ELF-1 (cell line): ENCODE data around the gene RALGPS1.

ENCODE experiments used
- DNase-seq: peaks from one replicate; pipeline ENCODE4 v3.0.0-alpha.2; 2016; ENCODE audit warnings: low read depth, low spot score

RALGPS1 gene

GRCh38 chr9:127118597-127119319, 204.2 kb downstream of the RALGPS1 start:
- DNase-seq = no peak

GRCh38 chr9:127119320-127119709, 204.7 kb downstream of the RALGPS1 start:
- DNase-seq = no peak

DNA sequence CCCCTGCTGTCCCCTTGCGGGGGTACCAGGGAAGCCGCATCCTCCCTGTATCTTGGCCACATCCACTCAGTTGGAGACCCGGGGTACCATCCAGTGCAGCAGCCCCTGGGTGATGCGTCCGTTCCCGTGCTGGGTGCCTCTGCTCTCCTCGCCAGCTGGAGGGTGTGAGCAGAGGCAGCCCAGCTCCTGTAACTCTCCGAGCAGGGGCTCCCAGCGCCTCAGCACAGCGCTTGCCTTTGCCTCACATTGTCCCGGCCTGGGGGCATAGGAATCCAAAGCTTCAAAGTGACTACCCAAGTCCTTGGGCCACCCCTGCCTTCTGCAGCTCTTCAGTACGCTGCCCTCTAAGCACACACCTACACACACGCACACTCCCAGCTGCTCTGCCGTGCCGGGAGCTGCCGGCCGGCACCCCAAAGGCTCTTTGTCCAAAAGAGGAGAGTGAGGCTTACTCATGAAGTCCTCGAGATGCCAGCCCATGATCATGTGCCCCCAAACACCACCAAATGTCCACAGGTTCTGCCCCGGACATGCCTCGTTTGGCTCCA, 207.1 kb downstream of the RALGPS1 start:
- peak; percentile 57 for DNase-seq

DNA sequence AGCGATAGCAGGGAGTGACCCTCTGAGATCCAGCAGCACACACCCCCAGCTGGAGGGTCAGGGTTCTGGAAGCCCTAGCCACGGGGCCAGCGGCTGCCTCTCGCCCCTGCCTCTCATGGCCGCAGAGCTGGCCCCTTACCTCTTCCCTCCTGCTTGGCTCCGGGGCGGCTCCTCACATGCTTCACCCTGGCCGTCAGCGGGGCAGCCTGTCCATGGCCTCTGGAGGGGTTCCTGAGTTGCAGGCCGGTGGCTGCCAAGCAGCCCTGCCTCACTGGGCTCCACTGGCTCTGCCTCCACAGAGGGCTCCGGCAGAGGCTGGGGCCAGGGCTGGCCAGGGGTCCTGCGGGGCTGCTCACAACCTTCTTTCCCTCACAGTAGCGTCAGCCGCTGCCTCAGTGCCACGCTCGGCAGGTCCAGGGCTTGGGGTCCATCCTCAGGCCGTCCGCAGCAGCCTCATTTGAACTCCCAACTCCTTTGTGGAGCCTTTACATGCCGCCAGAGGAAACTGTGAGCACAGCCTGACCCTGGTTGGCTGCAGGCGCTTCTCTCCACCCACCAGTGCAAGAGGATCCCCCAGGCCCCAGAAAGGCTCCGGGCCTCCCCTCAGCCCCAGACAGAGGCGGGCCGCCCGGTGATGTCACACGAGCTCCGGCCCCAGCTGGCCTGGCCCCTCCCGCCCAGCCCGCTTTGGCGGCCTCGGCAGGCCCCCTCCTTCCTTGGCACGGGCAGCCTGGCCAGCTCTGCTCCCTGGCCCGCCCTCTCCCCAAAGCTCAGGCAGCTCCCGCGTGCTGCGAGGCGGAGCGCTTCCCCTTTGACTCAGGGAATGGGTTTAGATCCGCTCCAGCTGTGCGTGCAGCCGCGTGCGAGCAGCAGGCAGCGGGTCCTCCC, 207.8 kb downstream of the RALGPS1 start, which contains the start of gene ANGPTL2:
Gene ANGPTL2, minus strand, starts transcription at position 460 of the 888 bp plus-strand sequence. CDS start 13,904 bp downstream, outside the sequence.
- DNase-seq = peak; percentile 89

- DNase-seq = no peak
These were observed 208.7 kb downstream of the RALGPS1 start for GRCh38 chr9:127123064-127123890.

- no peak for DNase-seq
These were observed 209.5 kb downstream of the RALGPS1 start for GRCh38 chr9:127124111-127124531.

DNA sequence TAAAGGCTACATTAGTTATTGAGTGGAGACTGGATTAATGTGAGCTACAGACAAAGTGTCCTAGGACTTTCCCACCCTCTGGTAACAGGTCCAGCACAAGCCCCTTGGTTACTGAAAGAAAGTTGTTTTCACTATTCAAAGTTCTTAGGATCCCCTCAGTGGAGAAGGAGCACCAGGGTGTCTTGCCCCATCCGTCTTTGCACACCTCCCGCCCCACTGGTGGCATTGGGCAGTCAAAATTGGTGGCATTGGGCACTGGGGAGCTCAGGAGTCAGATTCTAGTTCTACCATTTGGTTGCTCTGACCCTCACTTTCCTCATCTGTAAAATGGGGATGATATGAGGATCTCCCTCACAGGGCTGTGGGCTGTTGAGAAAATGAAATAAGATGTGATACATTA, 210.2 kb downstream of the RALGPS1 start:
- no peak for DNase-seq

DNA sequence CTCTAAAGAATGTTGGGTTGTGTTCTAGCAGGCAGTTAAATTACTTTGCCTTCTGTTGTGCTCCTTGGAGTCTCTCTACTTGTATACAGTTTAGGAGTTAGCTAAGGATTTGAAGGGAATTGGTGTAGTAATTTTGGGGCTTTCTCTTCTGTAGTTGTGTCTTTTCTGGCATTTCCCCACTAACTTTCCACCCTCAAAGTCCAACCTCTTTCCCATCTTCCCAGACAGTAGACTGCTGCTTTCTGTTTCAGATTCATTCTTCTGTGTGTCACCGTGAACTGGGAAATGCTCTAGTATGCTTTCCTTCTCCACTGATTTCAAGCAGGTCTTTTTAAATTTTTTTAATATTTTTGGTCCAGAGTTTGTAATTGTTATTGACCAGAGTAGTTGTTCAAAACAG, 212.4 kb downstream of the RALGPS1 start:
- no peak for DNase-seq

DNA sequence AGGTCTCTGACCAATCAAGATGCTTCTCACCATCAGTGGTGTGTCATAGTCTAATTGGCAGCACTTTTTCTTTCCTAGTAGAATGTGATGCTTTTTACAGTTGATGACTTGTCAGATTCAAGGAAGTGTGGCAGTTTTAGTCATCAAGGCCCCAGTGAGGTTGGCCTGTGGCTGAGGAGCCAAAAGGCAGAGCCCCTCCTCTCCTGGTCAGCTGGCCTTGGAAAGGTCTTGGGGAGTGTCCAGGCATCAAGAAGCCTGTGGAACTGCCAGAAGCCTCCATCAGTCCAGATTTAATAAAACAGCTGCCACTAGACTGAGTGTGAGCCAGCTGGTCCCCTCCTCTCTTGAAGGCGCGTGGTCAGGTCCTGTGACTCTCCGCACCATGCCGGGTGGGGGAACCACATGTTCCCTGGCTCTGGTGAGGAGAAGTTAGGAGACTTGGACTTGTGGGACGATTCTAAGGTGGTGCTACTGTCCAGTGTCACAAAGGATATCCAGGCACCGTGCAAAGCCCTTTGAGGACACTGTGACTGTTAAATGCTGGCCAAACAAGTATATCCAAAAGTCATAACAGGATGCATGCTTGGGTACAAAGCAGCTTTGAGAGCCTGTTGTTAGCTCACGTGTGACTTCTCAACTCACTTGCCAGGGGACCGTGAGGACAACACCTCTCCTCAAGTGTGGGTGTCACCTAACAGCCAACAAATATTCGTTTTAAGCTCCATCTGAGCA, 213.9 kb downstream of the RALGPS1 start:
- no peak for DNase-seq

GRCh38 chr9:127129073-127129717, 214.6 kb downstream of the RALGPS1 start:
- DNase-seq = peak; percentile 34

- DNase-seq = peak; percentile 27
These were observed 215.1 kb downstream of the RALGPS1 start for GRCh38 chr9:127129718-127130085.

- DNase-seq = no peak
These were observed 215.7 kb downstream of the RALGPS1 start for GRCh38 chr9:127130235-127130634.

GRCh38 chr9:127130661-127131538, 216.3 kb downstream of the RALGPS1 start:
- peak; percentile 60 for DNase-seq

DNA sequence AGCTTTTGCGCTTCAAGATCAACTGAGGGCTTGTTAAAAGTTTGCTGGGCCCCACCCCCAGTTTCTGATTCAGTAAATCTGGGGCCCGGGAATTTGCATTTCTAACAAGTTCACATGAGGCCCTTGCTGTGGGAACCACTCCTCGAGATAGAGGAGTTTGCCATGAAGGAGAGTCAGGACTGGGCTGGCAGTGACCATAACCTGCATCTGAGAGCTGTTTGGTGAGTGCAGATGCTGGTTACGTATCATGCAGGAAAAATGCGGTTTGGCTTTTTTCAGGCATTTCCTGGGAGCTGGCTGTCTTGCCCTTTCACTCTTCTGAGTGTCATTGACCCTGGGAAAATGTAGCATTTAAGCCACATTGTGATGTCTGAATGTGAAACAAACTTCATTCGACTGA, 217.3 kb downstream of the RALGPS1 start:
- peak; percentile 28 for DNase-seq

GRCh38 chr9:127132375-127132774, 217.8 kb downstream of the RALGPS1 start:
- no peak for DNase-seq

- no peak for DNase-seq
These were observed 218.5 kb downstream of the RALGPS1 start for GRCh38 chr9:127132921-127133647.

- DNase-seq = no peak
These were observed 219.2 kb downstream of the RALGPS1 start for GRCh38 chr9:127133739-127134167.

DNA sequence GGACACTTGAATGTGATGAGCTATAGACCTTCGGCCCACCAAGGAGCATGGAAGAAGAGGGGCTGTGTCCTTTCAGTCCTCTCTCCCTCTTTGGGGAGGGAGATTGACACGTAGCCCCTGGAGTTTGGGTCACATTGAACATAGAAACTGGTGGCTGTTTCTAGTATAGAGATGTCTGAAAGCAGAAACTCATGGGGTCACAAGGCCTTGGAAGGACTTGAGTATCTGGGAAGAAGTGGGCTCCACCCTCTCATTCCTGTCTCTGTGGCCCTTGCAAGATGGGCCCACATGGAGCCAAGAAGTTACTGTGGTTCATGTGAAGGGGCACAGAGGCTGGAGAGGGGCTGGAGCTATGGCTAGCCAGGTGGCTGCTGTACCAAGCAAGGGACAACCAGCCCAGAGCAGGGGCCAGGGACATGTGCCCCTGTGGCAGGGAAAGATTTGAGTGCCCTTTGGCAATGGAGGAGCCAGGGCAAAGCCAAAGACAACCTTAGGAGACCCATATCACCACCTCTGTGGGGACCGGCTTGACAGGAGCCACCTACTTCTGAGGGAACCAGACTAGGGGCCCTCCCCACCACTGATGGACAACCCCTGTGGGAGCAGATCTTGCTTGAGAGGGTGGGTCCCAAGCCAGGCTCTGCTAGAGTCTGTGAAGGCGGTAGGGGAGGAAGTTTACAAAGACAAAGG, 220.6 kb downstream of the RALGPS1 start:
- no peak for DNase-seq
